ENCODE data around the gene NEUROG3.

The NEUROG3 gene

GRCh38 chr10:69571618-69572158 is 1.5 kb downstream of the NEUROG3 start:
- Histone ChIP-seq H3K9ac (ENCODE audit: low read depth, low read length) (no peak overlapping the region), H3K4me1 (ENCODE audit: insufficient read depth, low read length) (peaks cover 50% of the 10 kb centered on the region), H3K36me3 (ENCODE audit: insufficient read depth, low read length) (no peaks in the 10 kb centered on the region), H3K27me3 (ENCODE audit: insufficient read depth, low read length) (peaks cover 100% of the 10 kb centered on the region), H3K27ac (ENCODE audit: low read depth, low read length) (no peak overlapping the region), H3K9me3 (ENCODE audit: insufficient read depth, low read depth, low read length) (no peaks in the 10 kb centered on the region), H3K4me3 (ENCODE audit: low read length) (peak overlapping the region; percentile 33)
- WGBS, result under 1% methylated on average over 25 of the region's 25 CpGs

GRCh38 chr10:69570050-69570816 is 3.0 kb downstream of the NEUROG3 start:
- Histone ChIP-seq H3K4me3 (ENCODE audit: low read length) (peak overlapping the region; percentile 43), H3K9me3 (ENCODE audit: insufficient read depth, low read depth, low read length) (no peaks in the 10 kb centered on the region), H3K4me1 (ENCODE audit: insufficient read depth, low read length) (peaks cover 50% of the 10 kb centered on the region), H3K27ac (ENCODE audit: low read depth, low read length) (no peak overlapping the region; the same call in 1 of the 2 replicates), H3K27me3 (ENCODE audit: insufficient read depth, low read length) (peaks cover 100% of the 10 kb centered on the region), H3K9ac (ENCODE audit: low read depth, low read length) (no peak overlapping the region), H3K36me3 (ENCODE audit: insufficient read depth, low read length) (no peaks in the 10 kb centered on the region)
- WGBS, result 2% methylated on average over 11 of the region's 11 CpGs

- 1% methylated on average over 23 of the region's 23 CpGs for WGBS
- H3K9me3 ChIP-seq (ENCODE audit: insufficient read depth, low read depth, low read length), result no peaks in the 10 kb centered on the region
- H3K4me3 ChIP-seq (ENCODE audit: low read length), result peak overlapping the region; percentile 43
- peak overlapping the region; percentile 4; the same call in 1 of the 2 replicates for H3K9ac ChIP-seq (ENCODE audit: low read depth, low read length)
- peaks cover 100% of the 10 kb centered on the region for H3K27me3 ChIP-seq (ENCODE audit: insufficient read depth, low read length)
- peak overlapping the region; percentile 76; the same call in 1 of the 2 replicates for H3K27ac ChIP-seq (ENCODE audit: low read depth, low read length)
- H3K4me1 ChIP-seq (ENCODE audit: insufficient read depth, low read length), result peaks cover 50% of the 10 kb centered on the region
- H3K36me3 ChIP-seq (ENCODE audit: insufficient read depth, low read length), result no peaks in the 10 kb centered on the region
These were observed 3.8 kb downstream of the NEUROG3 start for GRCh38 chr10:69569396-69569934.

GRCh38 chr10:69568472-69569395 is 4.5 kb downstream of the NEUROG3 start:
- Histone ChIP-seq H3K9me3 (ENCODE audit: insufficient read depth, low read depth, low read length) (no peaks in the 10 kb centered on the region), H3K4me3 (ENCODE audit: low read length) (peak overlapping the region; percentile 43), H3K27ac (ENCODE audit: low read depth, low read length) (peak overlapping the region; percentile 76; the same call in 1 of the 2 replicates), H3K36me3 (ENCODE audit: insufficient read depth, low read length) (no peaks in the 10 kb centered on the region), H3K4me1 (ENCODE audit: insufficient read depth, low read length) (peaks cover 45% of the 10 kb centered on the region), H3K9ac (ENCODE audit: low read depth, low read length) (no peak overlapping the region; the same call in 1 of the 2 replicates), H3K27me3 (ENCODE audit: insufficient read depth, low read length) (peaks cover 100% of the 10 kb centered on the region)
- under 1% methylated on average over 41 of the region's 41 CpGs for WGBS

- H3K9ac ChIP-seq (ENCODE audit: low read depth, low read length), result no peak overlapping the region
- no peaks in the 10 kb centered on the region for H3K9me3 ChIP-seq (ENCODE audit: insufficient read depth, low read depth, low read length)
- H3K4me1 ChIP-seq (ENCODE audit: insufficient read depth, low read length), result peaks cover 38% of the 10 kb centered on the region
- H3K4me3 ChIP-seq (ENCODE audit: low read length), result no peak overlapping the region
- peaks cover 99% of the 10 kb centered on the region for H3K27me3 ChIP-seq (ENCODE audit: insufficient read depth, low read length)
- no peak overlapping the region for H3K27ac ChIP-seq (ENCODE audit: low read depth, low read length)
- WGBS, result 9% methylated on average over 15 of the region's 15 CpGs
- no peaks in the 10 kb centered on the region for H3K36me3 ChIP-seq (ENCODE audit: insufficient read depth, low read length)
These were observed 5.3 kb downstream of the NEUROG3 start for GRCh38 chr10:69567920-69568319.

- H3K4me3 ChIP-seq (ENCODE audit: low read length), result no peak overlapping the region
- H3K27me3 ChIP-seq (ENCODE audit: insufficient read depth, low read length), result peaks cover 85% of the 10 kb centered on the region
- WGBS, result 94% methylated on average over 5 of the region's 5 CpGs
These were observed 10.4 kb downstream of the NEUROG3 start for GRCh38 chr10:69562731-69563254.

GRCh38 chr10:69559525-69559924 is 13.7 kb downstream of the NEUROG3 start:
- no peak overlapping the region for H3K27ac ChIP-seq (ENCODE audit: low read depth, low read length)
- H3K4me3 ChIP-seq (ENCODE audit: low read length), result no peak overlapping the region
- no peaks in the 10 kb centered on the region for H3K36me3 ChIP-seq (ENCODE audit: insufficient read depth, low read length)
- H3K4me1 ChIP-seq (ENCODE audit: insufficient read depth, low read length), result peaks cover 9% of the 10 kb centered on the region; the same call in 1 of the 2 replicates
- no peak overlapping the region for H3K9ac ChIP-seq (ENCODE audit: low read depth, low read length)
- H3K9me3 ChIP-seq (ENCODE audit: insufficient read depth, low read depth, low read length), result no peaks in the 10 kb centered on the region
- peaks cover 57% of the 10 kb centered on the region for H3K27me3 ChIP-seq (ENCODE audit: insufficient read depth, low read length)
- WGBS, result 55% methylated on average over 5 of the region's 6 CpGs

More at GRCh38 chr10:69562731-69563254, 10.4 kb downstream of the NEUROG3 start:
- H3K9me3 ChIP-seq (ENCODE audit: insufficient read depth, low read depth, low read length), result no peaks in the 10 kb centered on the region
- peaks cover 11% of the 10 kb centered on the region; the same call in 1 of the 2 replicates for H3K4me1 ChIP-seq (ENCODE audit: insufficient read depth, low read length)
- H3K27ac ChIP-seq (ENCODE audit: low read depth, low read length), result no peak overlapping the region
- no peak overlapping the region for H3K9ac ChIP-seq (ENCODE audit: low read depth, low read length)
- no peaks in the 10 kb centered on the region for H3K36me3 ChIP-seq (ENCODE audit: insufficient read depth, low read length)

- H3K4me3 ChIP-seq (ENCODE audit: low read length), result no peak overlapping the region
- peaks cover 9% of the 10 kb centered on the region; the same call in 1 of the 2 replicates for H3K4me1 ChIP-seq (ENCODE audit: insufficient read depth, low read length)
- no peak overlapping the region for H3K27ac ChIP-seq (ENCODE audit: low read depth, low read length)
- no peak overlapping the region for H3K9ac ChIP-seq (ENCODE audit: low read depth, low read length)
- whole genome bisulfite sequencing, result 100% methylated on average over 2 of the region's 2 CpGs
- no peaks in the 10 kb centered on the region for H3K9me3 ChIP-seq (ENCODE audit: insufficient read depth, low read depth, low read length)
- peaks cover 48% of the 10 kb centered on the region for H3K27me3 ChIP-seq (ENCODE audit: insufficient read depth, low read length)
- no peaks in the 10 kb centered on the region for H3K36me3 ChIP-seq (ENCODE audit: insufficient read depth, low read length)
These were observed 14.7 kb downstream of the NEUROG3 start for GRCh38 chr10:69558559-69558958.

- Histone ChIP-seq H3K27ac (ENCODE audit: low read depth, low read length) (no peak overlapping the region), H3K27me3 (ENCODE audit: insufficient read depth, low read length) (peaks cover 13% of the 10 kb centered on the region), H3K36me3 (ENCODE audit: insufficient read depth, low read length) (no peaks in the 10 kb centered on the region), H3K4me3 (ENCODE audit: low read length) (no peak overlapping the region), H3K9ac (ENCODE audit: low read depth, low read length) (no peak overlapping the region), H3K9me3 (ENCODE audit: insufficient read depth, low read depth, low read length) (peaks cover 13% of the 10 kb centered on the region), H3K4me1 (ENCODE audit: insufficient read depth, low read length) (0 out of 2 replicates have a peak, but pooled peaks cover 6% of the 10 kb centered on the region)
- 73% methylated on average over 5 of the region's 6 CpGs for WGBS
These were observed 18.6 kb downstream of the NEUROG3 start for GRCh38 chr10:69554611-69555010.

- no peak overlapping the region for H3K4me3 ChIP-seq (ENCODE audit: low read length)
- 0 out of 2 replicates have a peak, but pooled peaks cover 5% of the 10 kb centered on the region for H3K27me3 ChIP-seq (ENCODE audit: insufficient read depth, low read length)
- peaks cover 24% of the 10 kb centered on the region for H3K9me3 ChIP-seq (ENCODE audit: insufficient read depth, low read depth, low read length)
- no peaks in the 10 kb centered on the region for H3K36me3 ChIP-seq (ENCODE audit: insufficient read depth, low read length)
- H3K27ac ChIP-seq (ENCODE audit: low read depth, low read length), result no peak overlapping the region
- no peaks in the 10 kb centered on the region for H3K4me1 ChIP-seq (ENCODE audit: insufficient read depth, low read length)
- no peak overlapping the region for H3K9ac ChIP-seq (ENCODE audit: low read depth, low read length)
- WGBS, result 89% methylated on average over 4 of the region's 4 CpGs
These were observed 19.9 kb downstream of the NEUROG3 start for GRCh38 chr10:69553328-69553727.
